Ectodermal cell (in vitro differentiated cells): ENCODE data around the gene GPC6.

Experiments
- H3K27ac ChIP-seq: 2 replicates; pipeline ENCODE4 v1.7.0; 2013; ENCODE audit warnings: mild to moderate bottlenecking, low read depth, low read length; ENCODE audit not compliant: insufficient read depth, poor library complexity, severe bottlenecking
- H3K27me3 ChIP-seq: 2 replicates; pipeline ENCODE4 v1.7.0; 2013; ENCODE audit warnings: mild to moderate bottlenecking, low read length; ENCODE audit not compliant: insufficient read depth, control insufficient read depth, poor library complexity, severe bottlenecking
- H3K36me3 ChIP-seq: one replicate; pipeline ENCODE4 v1.7.0; 2013; ENCODE audit warnings: low read length; ENCODE audit not compliant: control insufficient read depth, insufficient read depth
- H3K4me1 ChIP-seq: one replicate; pipeline ENCODE4 v1.7.0; 2013; ENCODE audit warnings: low read length; ENCODE audit not compliant: control insufficient read depth, insufficient read depth
- H3K4me3 ChIP-seq: 2 replicates; pipeline ENCODE4 v1.7.0; 2013; ENCODE audit warnings: low read depth, low read length, control low read depth; ENCODE audit not compliant: insufficient read depth
- H3K9me3 ChIP-seq: 2 replicates; pipeline ENCODE4 v1.7.0; 2013; ENCODE audit warnings: mild to moderate bottlenecking, low read length, moderate library complexity; ENCODE audit not compliant: control insufficient read depth
- WGBS, 2 experiments: methylation state at CpG; one replicate each; pipeline ENCODE4 v1.1.7; 2013; ENCODE audit warnings: missing lambda C conversion rate in 2 of 2; 5-methylcytosine and 5-hydroxymethylcytosine counted together

GPC6 gene

GRCh38 chr13:94416454-94417080 lies 1190.0 kb downstream of the GPC6 start:
- Histone ChIP-seq H3K27me3 (no peaks in the 10 kb centered on the region), H3K4me1 (peaks cover 15% of the 10 kb centered on the region), H3K9me3 (no peaks in the 10 kb centered on the region), H3K4me3 (no peak overlapping the region), H3K36me3 (no peaks in the 10 kb centered on the region), H3K27ac (no peak overlapping the region)
- WGBS, 2 experiments: 51 to 52% methylated on average over 7 of the region's 7 CpGs

GRCh38 chr13:94417294-94417693 lies 1190.7 kb downstream of the GPC6 start:
- Histone ChIP-seq H3K27ac (no peak overlapping the region), H3K4me3 (no peak overlapping the region), H3K36me3 (no peaks in the 10 kb centered on the region), H3K4me1 (peaks cover 15% of the 10 kb centered on the region), H3K27me3 (no peaks in the 10 kb centered on the region), H3K9me3 (no peaks in the 10 kb centered on the region)

- no peaks in the 10 kb centered on the region for H3K27me3 ChIP-seq
- 100% methylated on average over 1 of the region's 1 CpG; no CpG with 5 or more reads in 1 of the 2 experiments for WGBS, 2 experiments
Measured at GRCh38 chr13:94419304-94419924, 1192.8 kb downstream of the GPC6 start.

GRCh38 chr13:94419925-94420305 lies 1193.3 kb downstream of the GPC6 start:
- Histone ChIP-seq H3K9me3 (no peaks in the 10 kb centered on the region), H3K4me1 (peaks cover 10% of the 10 kb centered on the region), H3K4me3 (no peak overlapping the region), H3K27ac (no peak overlapping the region), H3K27me3 (no peaks in the 10 kb centered on the region), H3K36me3 (no peaks in the 10 kb centered on the region)
- WGBS, 2 experiments: 57 to 65% methylated on average over 1 of the region's 1 CpG

More at GRCh38 chr13:94419304-94419924, 1192.8 kb downstream of the GPC6 start:
- Histone ChIP-seq H3K36me3 (no peaks in the 10 kb centered on the region), H3K27ac (no peak overlapping the region), H3K4me3 (no peak overlapping the region), H3K9me3 (no peaks in the 10 kb centered on the region), H3K4me1 (peaks cover 15% of the 10 kb centered on the region)

- H3K27ac ChIP-seq: no peak overlapping the region
- H3K27me3 ChIP-seq: no peaks in the 10 kb centered on the region
- H3K4me3 ChIP-seq: no peak overlapping the region
- no peaks in the 10 kb centered on the region for H3K4me1 ChIP-seq
- 87% methylated on average over 5 of the region's 5 CpGs for WGBS, 2 experiments
- no peaks in the 10 kb centered on the region for H3K9me3 ChIP-seq
- no peaks in the 10 kb centered on the region for H3K36me3 ChIP-seq
Measured at GRCh38 chr13:94427313-94427953, 1200.8 kb downstream of the GPC6 start.

GRCh38 chr13:94431574-94431973 lies 1205.0 kb downstream of the GPC6 start:
- H3K27me3 ChIP-seq: no peaks in the 10 kb centered on the region
- WGBS, 2 experiments: 75 to 100% methylated on average over 1 to 2 of the region's 2 CpGs
- no peak overlapping the region for H3K4me3 ChIP-seq
- H3K9me3 ChIP-seq: no peaks in the 10 kb centered on the region
- H3K4me1 ChIP-seq: no peaks in the 10 kb centered on the region
- H3K36me3 ChIP-seq: no peaks in the 10 kb centered on the region
- H3K27ac ChIP-seq: no peak overlapping the region

- Histone ChIP-seq H3K27me3 (no peaks in the 10 kb centered on the region), H3K4me1 (no peaks in the 10 kb centered on the region), H3K9me3 (no peaks in the 10 kb centered on the region), H3K27ac (no peak overlapping the region), H3K36me3 (no peaks in the 10 kb centered on the region), H3K4me3 (no peak overlapping the region)
Measured at GRCh38 chr13:94431987-94432386, 1205.4 kb downstream of the GPC6 start.

GRCh38 chr13:94433055-94433961 lies 1206.7 kb downstream of the GPC6 start:
- H3K27ac ChIP-seq: no peak overlapping the region
- no peaks in the 10 kb centered on the region for H3K9me3 ChIP-seq
- H3K36me3 ChIP-seq: no peaks in the 10 kb centered on the region
- H3K4me1 ChIP-seq: no peaks in the 10 kb centered on the region
- 91% methylated on average over 19 of the region's 19 CpGs for WGBS, 2 experiments
- no peak overlapping the region for H3K4me3 ChIP-seq
- no peaks in the 10 kb centered on the region for H3K27me3 ChIP-seq

GRCh38 chr13:94435604-94436226 lies 1209.1 kb downstream of the GPC6 start:
- H3K4me3 ChIP-seq: no peak overlapping the region
- H3K36me3 ChIP-seq: no peaks in the 10 kb centered on the region
- no peak overlapping the region for H3K27ac ChIP-seq
- no peaks in the 10 kb centered on the region for H3K4me1 ChIP-seq
- no peaks in the 10 kb centered on the region for H3K9me3 ChIP-seq
- no peaks in the 10 kb centered on the region for H3K27me3 ChIP-seq
- WGBS, 2 experiments: 70 to 78% methylated on average over 2 to 4 of the region's 4 CpGs
